T-helper 1 cell treated with Interleukin-12 subunit alpha and Interleukin-12 subunit beta and Interleukin-4 antibody, amounts not matched to agents 30 ng/mL and 1 ng/mL, for 36 hours (primary cell): ENCODE results near the gene GLDN. TPM values are rescaled to one million over a fixed set of nuclear protein-coding genes. Genes with fewer than 3 reads are reported as not detected.

Experiments
- intact Hi-C: fragments of 100-400 bp; cut with micrococcal nuclease; formaldehyde crosslinking; loops from one replicate; pipeline ENCODE4 v1.15.1; 2024
- total RNA-seq: library from RNA; stranded (reverse); gene quantifications from 2 replicates; pipeline ENCODE4 v1.2.3, GENCODE V29; 2022

The GLDN gene
- total RNA-seq, 1 donor from 2014 or later: not detected

GRCh38 chr15:51322621-51323296, 18.7 kb upstream of the GLDN start:
- intact Hi-C loops: no loop called here

- intact Hi-C loops: no loop called here
Observed at GRCh38 chr15:51323749-51324148, 17.7 kb upstream of the GLDN start.

- intact Hi-C loops: no loop called here
Observed at GRCh38 chr15:51325167-51325566, 16.3 kb upstream of the GLDN start.

GRCh38 chr15:51327081-51327480, 14.4 kb upstream of the GLDN start:
- intact Hi-C loops: no loop called here

- intact Hi-C loops: no loop called here
Observed at GRCh38 chr15:51328926-51329325, 12.5 kb upstream of the GLDN start.

GRCh38 chr15:51331141-51331540, 10.3 kb upstream of the GLDN start:
- intact Hi-C loops: no loop called here

GRCh38 chr15:51332206-51333147, 9.0 kb upstream of the GLDN start:
- intact Hi-C loops: no loop called here

- intact Hi-C loops: no loop called here
Observed at GRCh38 chr15:51333571-51333970, 7.9 kb upstream of the GLDN start.

GRCh38 chr15:51334011-51334451, 7.4 kb upstream of the GLDN start:
- intact Hi-C loops: no loop called here

- intact Hi-C loops: no loop called here
Observed at GRCh38 chr15:51335087-51335486, 6.4 kb upstream of the GLDN start.

- intact Hi-C loops: no loop called here
Observed at GRCh38 chr15:51335538-51336410, 5.7 kb upstream of the GLDN start.

GRCh38 chr15:51338496-51338895, 3.0 kb upstream of the GLDN start, which contains the start of gene CYP19A1:
Gene CYP19A1, minus strand, starts transcription at chr15:51338596. Its CDS starts 95,684 bp downstream, at chr15:51242912.
- intact Hi-C loops: no loop called here

GRCh38 chr15:51342227-51342999, 958 bp downstream of the GLDN start:
- intact Hi-C loops: no loop called here

GRCh38 chr15:51343466-51343865, 2.0 kb downstream of the GLDN start:
- intact Hi-C loops: no loop called here

- intact Hi-C loops: no loop called here
Observed at GRCh38 chr15:51346136-51346535, 4.7 kb downstream of the GLDN start.

GRCh38 chr15:51348688-51349087, 7.2 kb downstream of the GLDN start:
- intact Hi-C loops: no loop called here

- intact Hi-C loops: no loop called here
Observed at GRCh38 chr15:51349156-51349844, 7.8 kb downstream of the GLDN start.

- intact Hi-C loops: no loop called here
Observed at GRCh38 chr15:51350723-51351122, 9.3 kb downstream of the GLDN start.

GRCh38 chr15:51353976-51354375, 12.5 kb downstream of the GLDN start:
- intact Hi-C loops: no loop called here

GRCh38 chr15:51355096-51355495, 13.6 kb downstream of the GLDN start:
- intact Hi-C loops: no loop called here
